Stimulated activated CD4-positive, alpha-beta T cell treated with anti-CD3 and anti-CD28 coated beads, Interleukin-15, amount 100 ng/mL, for 24 hours (primary cell): ENCODE results near the gene IL22.
"Not testable (repeated sequence)": the region's sequence is repeated elsewhere in the genome, so short reads cannot be mapped to it uniquely, and the experiment has no call there.

Experiments used
- DNase-seq: peaks from one replicate; pipeline ENCODE4 v3.0.0-alpha.2; 2020

Gene IL22

GRCh38 chr12:68225576-68226476, 27.6 kb downstream of the IL22 start, which contains the start of gene IL26:
TSS of gene IL26 (minus strand) at chr12:68225810. CDS start at chr12:68225756, 54 bp downstream.
- no peak for DNase-seq

GRCh38 chr12:68224613-68225285, 28.7 kb downstream of the IL22 start:
- DNase-seq, result no peak

DNA sequence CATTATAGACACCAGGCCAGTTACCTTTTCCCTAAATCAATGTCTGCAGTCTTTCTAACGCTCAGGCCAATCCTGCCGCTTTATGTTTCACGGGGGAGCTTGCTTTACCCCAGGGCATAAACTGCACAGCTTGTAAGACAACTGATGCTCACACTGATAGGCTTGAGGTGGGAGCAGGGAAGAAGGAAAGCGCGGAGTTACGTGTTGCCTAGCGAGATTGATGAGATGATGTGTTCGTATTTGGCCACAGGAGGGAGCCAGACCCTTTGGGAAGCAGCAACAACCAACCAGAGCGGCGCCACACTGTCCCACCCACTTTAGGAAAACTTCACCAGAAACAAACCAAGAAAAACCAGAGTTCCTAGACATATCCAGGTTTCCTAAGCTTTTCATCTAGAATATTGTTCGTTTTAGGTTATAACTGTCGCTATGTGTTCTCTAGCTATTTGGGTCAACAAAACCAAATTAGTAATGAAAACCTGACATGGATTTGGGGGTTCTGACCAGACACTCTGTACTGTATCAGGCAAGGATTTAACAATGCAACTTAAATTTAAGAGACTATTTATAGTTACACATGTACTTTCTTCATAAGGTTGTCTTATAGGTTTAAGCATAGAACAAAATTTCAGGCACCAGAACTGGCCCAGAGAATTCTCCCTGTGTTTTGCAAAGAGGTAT, 30.2 kb downstream of the IL22 start:
- DNase-seq, result peak; percentile 81

DNA sequence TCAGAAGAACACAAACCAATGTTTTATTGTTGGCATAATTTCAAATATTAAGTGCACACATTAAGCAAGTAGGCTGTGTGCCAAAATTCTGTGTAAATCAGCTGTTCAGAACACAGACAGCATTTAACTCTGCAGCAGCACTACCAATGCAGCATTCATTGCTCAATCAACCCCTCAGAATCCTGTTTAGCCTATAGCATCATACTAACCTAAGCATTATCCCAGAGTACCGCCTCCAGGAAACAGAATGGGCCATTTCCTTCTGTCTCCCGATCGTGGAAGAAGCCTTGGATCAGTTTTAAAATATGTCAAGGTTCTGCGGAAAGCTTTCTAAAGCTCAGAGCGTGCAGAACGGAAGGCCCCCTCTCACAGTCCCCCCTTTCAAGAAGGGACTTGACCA, 31.1 kb downstream of the IL22 start:
- no peak for DNase-seq

DNA sequence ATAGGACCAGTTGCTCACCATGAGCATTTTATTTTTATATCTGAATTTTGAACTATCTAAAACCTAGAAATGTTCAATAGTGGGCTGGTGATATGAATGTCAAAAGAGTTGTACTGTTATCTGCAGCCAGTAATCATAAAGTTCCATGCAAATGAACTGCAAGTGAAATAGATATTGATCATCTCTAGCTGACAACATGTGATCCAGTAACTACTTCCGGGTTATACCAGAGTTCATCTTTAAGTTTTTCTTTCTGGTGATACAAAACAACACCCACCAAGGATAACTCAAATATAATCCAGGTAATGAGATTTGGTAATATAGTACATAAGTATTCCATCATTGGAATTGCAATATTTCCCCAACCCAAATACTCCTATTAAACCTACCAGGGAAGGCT, 31.9 kb downstream of the IL22 start:
- no peak for DNase-seq

- no peak for DNase-seq
Observed at GRCh38 chr12:68210875-68211274, 42.5 kb downstream of the IL22 start.

DNA sequence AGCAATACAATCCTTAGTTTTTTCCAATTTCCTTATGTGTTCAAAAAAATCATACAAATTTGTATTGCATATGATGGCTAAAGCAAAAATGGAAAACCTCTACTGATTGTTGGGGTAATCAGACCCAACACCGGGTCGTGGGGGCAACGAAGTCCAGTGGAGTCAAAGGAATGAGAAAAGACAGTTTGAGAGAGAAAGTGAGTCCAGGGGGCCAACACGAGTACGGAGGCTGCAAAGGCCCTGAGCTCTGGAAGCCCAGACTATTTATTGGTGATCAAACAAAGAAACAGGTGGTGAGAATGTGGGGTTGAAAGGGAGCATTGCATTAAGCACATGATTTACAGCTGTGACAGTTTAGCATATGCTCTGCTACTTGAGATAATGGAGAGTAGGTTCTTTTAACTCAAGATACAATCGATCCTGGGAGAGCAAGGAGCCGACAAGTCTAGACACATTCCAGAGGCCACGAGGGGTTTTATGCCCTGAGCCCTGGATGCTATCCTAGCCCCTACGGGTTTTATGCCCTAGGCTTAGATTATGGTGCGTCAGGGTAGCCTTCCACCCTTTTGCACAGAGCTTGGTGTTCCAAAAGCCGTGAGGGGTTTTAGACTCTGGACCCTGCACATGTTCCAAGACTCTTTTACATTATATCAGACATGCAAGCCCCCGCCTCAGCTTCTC, 44.2 kb downstream of the IL22 start:
- DNase-seq, result not testable (repeated sequence)

GRCh38 chr12:68207276-68207675, 46.1 kb downstream of the IL22 start:
- no peak for DNase-seq

DNA sequence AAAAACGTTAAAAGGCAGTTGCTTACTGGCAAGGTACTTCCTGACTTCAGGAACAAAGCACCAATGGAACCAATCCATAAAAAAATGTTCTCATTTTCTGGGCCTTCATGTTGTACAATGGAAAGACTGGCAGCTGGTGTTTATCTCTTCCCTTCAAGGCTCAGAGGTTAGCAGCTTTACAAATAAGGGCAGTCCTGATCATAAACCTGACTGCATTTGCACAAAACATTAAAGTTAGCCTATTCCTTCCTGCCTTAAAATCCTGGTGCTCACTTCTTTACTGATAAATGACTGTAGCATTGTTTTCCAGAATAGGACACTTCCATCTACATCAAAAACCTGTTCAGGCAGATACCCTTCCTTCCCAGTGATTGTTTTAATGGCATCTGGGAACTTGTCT, 47.0 kb downstream of the IL22 start:
- no peak for DNase-seq

GRCh38 chr12:68203460-68203875, 49.9 kb downstream of the IL22 start:
- no peak for DNase-seq

GRCh38 chr12:68200854-68201253, 52.5 kb downstream of the IL22 start:
- no peak for DNase-seq

DNA sequence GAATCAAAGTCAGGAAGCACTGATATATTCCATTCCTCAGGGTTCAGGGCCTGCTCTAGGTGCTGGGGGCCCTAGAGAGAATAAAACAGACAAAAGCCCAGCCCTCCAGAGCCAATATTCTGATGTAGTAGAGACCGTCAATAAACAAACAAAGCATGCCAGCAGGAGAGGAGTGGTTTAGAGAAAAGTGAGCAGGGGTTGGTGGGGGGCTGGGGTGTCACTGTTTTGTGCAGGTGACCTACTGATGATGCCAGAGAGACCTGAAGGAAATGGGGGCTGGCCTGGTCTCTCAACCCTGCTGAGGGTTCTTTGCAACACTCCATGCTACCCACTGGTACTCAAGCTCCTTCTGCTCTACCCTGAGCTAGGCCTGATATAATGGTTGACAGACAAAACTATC, 54.3 kb downstream of the IL22 start:
- no peak for DNase-seq

DNA sequence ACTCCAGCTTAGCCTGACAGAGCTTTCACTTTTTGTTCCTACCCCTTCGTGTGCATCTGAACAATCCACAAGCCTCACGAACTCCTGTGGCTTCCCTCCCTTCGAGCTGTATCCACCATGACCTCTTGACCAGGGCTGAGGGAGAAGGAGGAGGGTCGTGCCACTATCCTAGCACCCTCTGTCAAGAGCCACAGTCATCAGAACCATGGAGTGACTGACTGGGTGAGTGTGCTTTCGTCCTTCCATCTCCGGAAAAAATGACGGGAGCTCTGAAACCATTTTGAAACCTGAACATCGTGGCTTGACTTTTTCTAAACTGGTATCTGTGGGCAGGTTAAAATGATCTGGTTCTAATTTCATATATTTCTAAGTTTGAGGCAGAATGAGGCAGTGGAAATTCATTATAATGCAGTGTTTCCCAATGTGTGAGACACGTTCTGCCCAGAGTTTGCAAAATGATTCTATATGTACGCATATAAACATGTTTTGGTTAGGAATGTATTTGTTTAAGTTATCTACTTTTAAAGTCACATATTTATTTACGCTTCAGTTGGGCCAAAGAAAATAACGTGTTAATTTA, 54.8 kb downstream of the IL22 start:
- peak; percentile 32 for DNase-seq
